IMR-90 (cell line): ENCODE data around the gene F2RL1. TPM values are rescaled to one million over a fixed set of nuclear protein-coding genes. Genes with fewer than 3 reads are reported as not detected.

Experiments used
- ATAC-seq: fragments of 200-7000 bp; cut with Tn5 transposase; 2 replicates; pipeline ENCODE4 v1.9.1; 2020; ENCODE audit warnings: low read depth, mild to moderate bottlenecking, moderate library complexity
- BruUV-seq: library from RNA; stranded (reverse); fragments of 400-500 nt; replicated peaks from 2 replicates; lab custom pipeline; 2021; lab: Mats Ljungman, UMichigan
- CTCF ChIA-PET: fragments of 300-600 bp; formaldehyde crosslinking; extraction: SDS; loops from one replicate; lab custom pipeline; 2021; ENCODE audit warnings: antibody characterized with exemption; lab: Yijun Ruan, JAX
- POLR2A ChIA-PET: fragments of 300-600 bp; sonication (Branson Sonifier 250); formaldehyde crosslinking; loops from one replicate; lab custom pipeline; 2022; ENCODE audit warnings: antibody characterized with exemption; ENCODE audit not compliant: unreplicated experiment; lab: Charles Lee
- DNase-seq: peaks from one replicate; pipeline ENCODE4 v3.0.0; 2013
- H2AFZ ChIP-seq: replicated peaks from 2 replicates; pipeline ENCODE3; 2013; ENCODE audit warnings: low read length, mild to moderate bottlenecking; ENCODE audit not compliant: poor library complexity
- H2AK5ac ChIP-seq: 2 replicates; pipeline ENCODE4 v1.6.1; 2013; ENCODE audit warnings: low read depth, low read length, inconsistent platforms
- H2AK9ac ChIP-seq: replicated peaks from 2 replicates; pipeline ENCODE3; 2013; ENCODE audit warnings: mild to moderate bottlenecking, low read depth, low read length, moderate library complexity; ENCODE audit not compliant: poor library complexity
- H2BK120ac ChIP-seq: 2 replicates; pipeline ENCODE4 v1.6.1; 2013; ENCODE audit warnings: low read depth, low read length, inconsistent platforms
- H2BK15ac ChIP-seq: 3 replicates; pipeline ENCODE4 v1.6.1; 2013; ENCODE audit warnings: low read depth, low read length, inconsistent platforms
- H2BK20ac ChIP-seq: 2 replicates; pipeline ENCODE4 v1.6.1; 2013; ENCODE audit warnings: low read depth, mild to moderate bottlenecking, inconsistent platforms, low read length, moderate library complexity
- H2BK5ac ChIP-seq: 2 replicates; pipeline ENCODE4 v1.6.1; 2013; ENCODE audit warnings: mild to moderate bottlenecking, low read depth, low read length, inconsistent platforms; ENCODE audit not compliant: poor library complexity, severe bottlenecking
- H3K14ac ChIP-seq: replicated peaks from 2 replicates; pipeline ENCODE4 v1.6.1; 2013; ENCODE audit warnings: low read depth, low read length, inconsistent platforms
- H3K18ac ChIP-seq: 2 replicates; pipeline ENCODE4 v1.6.1; 2013; ENCODE audit warnings: low read depth, low read length, control low read depth
- H3K23ac ChIP-seq: 2 replicates; pipeline ENCODE4 v1.6.1; 2013; ENCODE audit warnings: low read depth, low read length, inconsistent platforms
- H3K27ac ChIP-seq: 2 replicates; pipeline ENCODE4 v1.5.1; 2013; ENCODE audit warnings: mild to moderate bottlenecking, control low read depth, low read length; ENCODE audit not compliant: insufficient read depth
- H3K27me3 ChIP-seq: 2 replicates; pipeline ENCODE4 v1.6.1; 2013; ENCODE audit warnings: low read length; ENCODE audit not compliant: control insufficient read depth, insufficient read depth
- H3K36me3 ChIP-seq: 2 replicates; pipeline ENCODE4 v1.6.1; 2013; ENCODE audit warnings: low read length, mixed read lengths; ENCODE audit not compliant: control insufficient read depth, insufficient read depth
- H3K4ac ChIP-seq: 2 replicates; pipeline ENCODE4 v1.6.1; 2013; ENCODE audit warnings: low read depth, low read length, inconsistent platforms
- H3K4me1 ChIP-seq: 2 replicates; pipeline ENCODE4 v1.6.1; 2013; ENCODE audit warnings: low read length, mixed read lengths; ENCODE audit not compliant: control insufficient read depth, insufficient read depth
- H3K4me2 ChIP-seq: 2 replicates; pipeline ENCODE4 v1.6.1; 2013; ENCODE audit warnings: low read depth, mild to moderate bottlenecking, control low read depth, low read length, moderate library complexity
- H3K4me3 ChIP-seq: 2 replicates; pipeline ENCODE4 v1.5.1; 2013; ENCODE audit warnings: low read depth, mild to moderate bottlenecking, control low read depth, low read length, moderate library complexity; ENCODE audit not compliant: insufficient read depth
- H3K56ac ChIP-seq: 2 replicates; pipeline ENCODE4 v1.6.1; 2013; ENCODE audit warnings: low read length, inconsistent platforms; ENCODE audit not compliant: insufficient read depth; ENCODE audit errors: extremely low read depth
- H3K79me1 ChIP-seq, 2 experiments: 2 replicates each; pipeline ENCODE4 v1.6.1; 2013; ENCODE audit warnings: low read length in 2 of 2, inconsistent platforms in 1 of 2, low read depth in 1 of 2
- H3K9ac ChIP-seq: 2 replicates; pipeline ENCODE4 v1.6.1; 2013; ENCODE audit warnings: low read depth, low read length, control low read depth
- H3K9me1 ChIP-seq: 2 replicates; pipeline ENCODE4 v1.6.1; 2013; ENCODE audit warnings: low read length, inconsistent platforms; ENCODE audit not compliant: insufficient read depth
- H3K9me3 ChIP-seq: 2 replicates; pipeline ENCODE4 v1.6.1; 2013; ENCODE audit warnings: low read length; ENCODE audit not compliant: control insufficient read depth, insufficient read depth
- H4K20me1 ChIP-seq: 2 replicates; pipeline ENCODE4 v1.6.1; 2013; ENCODE audit warnings: low read length, inconsistent platforms; ENCODE audit not compliant: insufficient read depth
- H4K5ac ChIP-seq: 2 replicates; pipeline ENCODE4 v1.6.1; 2013; ENCODE audit warnings: mild to moderate bottlenecking, low read depth, low read length, control low read depth
- H4K8ac ChIP-seq, 2 experiments: 2 replicates each; pipeline ENCODE4 v1.6.1; 2013; ENCODE audit warnings: low read depth in 2 of 2, low read length in 2 of 2, control low read depth in 1 of 2, inconsistent platforms in 1 of 2
- H4K91ac ChIP-seq: 2 replicates; pipeline ENCODE4 v1.6.1; 2013; ENCODE audit warnings: low read depth, low read length, inconsistent platforms; ENCODE audit not compliant: insufficient read depth
- BHLHE40 ChIP-seq: fragments of 150-350 bp; IDR thresholded peaks from 2 replicates; pipeline ENCODE4 v1.6.1; 2016; ENCODE audit warnings: mild to moderate bottlenecking, low read depth, low read length
- CEBPB ChIP-seq: IDR thresholded peaks from 2 replicates; pipeline ENCODE4 v1.6.1; 2012; ENCODE audit warnings: low read depth, low read length, improper control_type of control experiment
- CHD1 ChIP-seq: IDR thresholded peaks from 2 replicates; pipeline ENCODE4 v1.6.1; 2012; ENCODE audit warnings: low read depth, low read length, improper control_type of control experiment
- CTCF ChIP-seq: conservative IDR thresholded peaks from 2 replicates; pipeline ENCODE4 v1.5.1; 2012; ENCODE audit warnings: mild to moderate bottlenecking, low read depth, low read length, improper control_type of control experiment
- ELK1 ChIP-seq: fragments of 150-350 bp; IDR thresholded peaks from 2 replicates; pipeline ENCODE4 v1.6.1; 2016; ENCODE audit warnings: low read depth, mild to moderate bottlenecking, low read length, moderate library complexity, borderline replicate concordance
- FOS ChIP-seq: fragments of 150-350 bp; IDR thresholded peaks from 2 replicates; pipeline ENCODE4 v1.6.1; 2016; ENCODE audit warnings: low read depth, low read length
- MAFK ChIP-seq: IDR thresholded peaks from 2 replicates; pipeline ENCODE4 v1.6.1; 2012; ENCODE audit warnings: low read depth, low read length, improper control_type of control experiment
- MAZ ChIP-seq: IDR thresholded peaks from 2 replicates; pipeline ENCODE4 v1.6.1; 2012; ENCODE audit warnings: low read depth, mild to moderate bottlenecking, low read length, improper control_type of control experiment, moderate library complexity, borderline replicate concordance
- NFE2L2 ChIP-seq: fragments of 150-350 bp; IDR thresholded peaks from 2 replicates; pipeline ENCODE4 v1.6.1; 2016; ENCODE audit warnings: low read depth, mild to moderate bottlenecking, low read length
- POLR2A ChIP-seq: IDR thresholded peaks from 2 replicates; pipeline ENCODE4 v1.6.1; 2012; ENCODE audit warnings: mild to moderate bottlenecking, low read depth, low read length
- RAD21 ChIP-seq: IDR thresholded peaks from 2 replicates; pipeline ENCODE4 v1.6.1; 2012; ENCODE audit warnings: low read length, improper control_type of control experiment
- RCOR1 ChIP-seq: IDR thresholded peaks from 2 replicates; pipeline ENCODE4 v1.6.1; 2012; ENCODE audit warnings: mild to moderate bottlenecking, low read length, improper control_type of control experiment; ENCODE audit not compliant: insufficient replicate concordance
- RFX5 ChIP-seq: IDR thresholded peaks from 2 replicates; pipeline ENCODE4 v1.8.0; 2012; ENCODE audit warnings: low read depth, mild to moderate bottlenecking, low read length, moderate library complexity
- SMC3 ChIP-seq: fragments of 150-350 bp; IDR thresholded peaks from 2 replicates; pipeline ENCODE4 v1.6.1; 2016; ENCODE audit warnings: low read depth, mild to moderate bottlenecking, antibody characterized with exemption, low read length, moderate library complexity
- USF2 ChIP-seq: fragments of 150-350 bp; IDR thresholded peaks from 2 replicates; pipeline ENCODE4 v1.6.1; 2017; ENCODE audit warnings: mild to moderate bottlenecking, antibody characterized with exemption, low read length, low read depth
- WGBS, 2 experiments: methylation state at CpG; one replicate each; pipeline versions ENCODE4 v1.1.5 to v1.1.7; 2013; ENCODE audit warnings: missing lambda C conversion rate in 2 of 2; ENCODE audit not compliant: insufficient read length in 1 of 2; ENCODE audit errors: extremely low coverage in 2 of 2; 5-methylcytosine and 5-hydroxymethylcytosine counted together
- dilution Hi-C: fragments of 300-500 bp; cut with HindIII; formaldehyde crosslinking; loops from one replicate; pipeline ENCODE4 v1.14.3; 2018; ENCODE audit warnings: low sequenced_read_pairs; ENCODE audit not compliant: unreplicated experiment
- in situ Hi-C: fragments of 300-500 bp; cut with MboI; formaldehyde crosslinking; loops from 3 replicates; pipeline ENCODE4 v1.14.3; 2019; ENCODE audit warnings: low sequenced_read_pairs, inconsistent platforms, mixed read lengths
- intact Hi-C: fragments of 100-400 bp; cut with micrococcal nuclease; formaldehyde crosslinking; loops from 2 replicates; pipeline ENCODE4 v1.10.0; 2022
- polyA plus RNA-seq, 3 experiments: library from polyadenylated mRNA; depleted of rRNA; stranded (reverse); fragments of >200 nt; gene quantifications; 2 replicates each; pipeline ENCODE4 v1.2.3, GENCODE V29; 2012; ENCODE audit warnings: low replicate concordance in 1 of 3
- total RNA-seq: library from RNA; depleted of rRNA; stranded (reverse); fragments of >200 nt; gene quantifications from 2 replicates; pipeline ENCODE4 v1.2.3, GENCODE V29; 2012

F2RL1 gene
- total and polyA plus RNA-seq, 2 of the 4 experiments (the other 2 are of a cell fraction) = 5.6 to 12.4 TPM

- peak overlapping the region; percentile 45 for H2BK120ac ChIP-seq
- no peak overlapping the region for H3K56ac ChIP-seq
- no peak overlapping the region; the same call in 1 of the 2 replicates for H3K27ac ChIP-seq
- dilution Hi-C loops = no loop called here
- H3K4me1 ChIP-seq = peaks cover 2% of the 10 kb centered on the region; the same call in 1 of the 2 replicates
- H3K14ac ChIP-seq = peak overlapping the region; percentile 25; the same call in 1 of the 2 replicates
- no peak overlapping the region for H3K4me3 ChIP-seq
- no peak overlapping the region for H3K23ac ChIP-seq
- intact Hi-C loops = loop anchor here (10.0 kb wide), 1 partner anchor 1759 kb away; the partner anchor contains the start of gene GCNT4
- 10% methylated on average over 2 of the region's 4 CpGs; no CpG with 5 or more reads in 1 of the 2 experiments for WGBS, 2 experiments
- H3K36me3 ChIP-seq = no peaks in the 10 kb centered on the region
- no peaks in the 10 kb centered on the region for H4K20me1 ChIP-seq
- peak overlapping the region in 1 of 2 experiments; percentile 32; a peak in 1 of 4 replicates for H4K8ac ChIP-seq
- CTCF ChIA-PET = no interaction called here
- H3K9ac ChIP-seq = no peak overlapping the region
- no peaks in the 10 kb centered on the region; the same call in 1 of the 2 replicates for H3K9me1 ChIP-seq
- no peak overlapping the region for H2AFZ ChIP-seq
- H2BK20ac ChIP-seq = peak overlapping the region; percentile 68
- in situ Hi-C loops = no loop called here
- H3K18ac ChIP-seq = peak overlapping the region; percentile 65; the same call in 1 of the 2 replicates
- POLR2A ChIA-PET = no interaction called here
- no peak overlapping the region for H4K91ac ChIP-seq
- peak overlapping the region; percentile 40; the same call in 1 of the 3 replicates for H2BK15ac ChIP-seq
- H3K9me3 ChIP-seq = no peaks in the 10 kb centered on the region
- H4K5ac ChIP-seq = no peak overlapping the region
- no peaks in the 10 kb centered on the region for H3K79me1 ChIP-seq
- H3K27me3 ChIP-seq = no peaks in the 10 kb centered on the region
- DNase-seq = peak; percentile 98
- H3K4me2 ChIP-seq = no peak overlapping the region
- no peak overlapping the region; the same call in 1 of the 2 replicates for H2AK5ac ChIP-seq
- peak overlapping the region; percentile 63 for H2BK5ac ChIP-seq
- no peak overlapping the region for H2AK9ac ChIP-seq
- ATAC-seq = peak; percentile 80
- peak overlapping the region; percentile 54 for H3K4ac ChIP-seq
- no TSS peak for BruUV-seq
- TF ChIP-seq MAZ (peak; percentile 66), CEBPB (peak; percentile 6; the same call in 1 of the 2 replicates), RAD21 (peak; percentile 21; the same call in 1 of the 2 replicates), FOS (peak; percentile 85), CTCF (no peak), SMC3 (peak; percentile 22; the same call in 1 of the 2 replicates), NFE2L2 (no peak), ELK1 (no peak), POLR2A (peak; percentile 55), BHLHE40 (peak; percentile 41; the same call in 1 of the 2 replicates), USF2 (no peak), MAFK (no peak), RFX5 (no peak), RCOR1 (no peak), CHD1 (no peak)
These were observed 4.8 kb upstream of the F2RL1 start for GRCh38 chr5:76813982-76814562.
